GM23338 (cell line): ENCODE data around the gene CFAP100. TPM values are rescaled to one million over a fixed set of nuclear protein-coding genes. Genes with fewer than 3 reads are reported as not detected.

Experiments
- ATAC-seq: fragments of 200-7000 bp; cut with Tn5 transposase; 3 replicates; pipeline ENCODE4 v1.9.1; 2020
- DNase-seq: peaks from one replicate; pipeline ENCODE4 v3.0.0-alpha.2; 2015; ENCODE audit warnings: low spot score
- H2AFZ ChIP-seq: fragments of 200-600 bp; sonication (generic); 2 replicates; pipeline ENCODE4 v1.8.0; 2016; ENCODE audit warnings: antibody characterized with exemption, mild to moderate bottlenecking, moderate library complexity
- H3F3A ChIP-seq: fragments of 200-600 bp; sonication (generic); replicated peaks from 2 replicates; pipeline ENCODE4 v1.8.0; 2017; ENCODE audit warnings: antibody characterized with exemption, mixed run types, low read depth
- H3K27ac ChIP-seq: fragments of 200-600 bp; sonication (generic); 2 replicates; pipeline ENCODE4 v1.6.1; 2016; ENCODE audit warnings: low read depth
- H3K27me3 ChIP-seq: fragments of 200-600 bp; sonication (generic); 2 replicates; pipeline ENCODE4 v1.8.0; 2016; ENCODE audit warnings: mild to moderate bottlenecking, mixed run types, moderate library complexity; ENCODE audit not compliant: insufficient read depth
- H3K36me3 ChIP-seq: fragments of 200-600 bp; sonication (generic); 2 replicates; pipeline ENCODE4 v1.8.0; 2016; ENCODE audit warnings: mild to moderate bottlenecking; ENCODE audit not compliant: insufficient read depth
- H3K4me1 ChIP-seq: fragments of 200-600 bp; sonication (generic); 2 replicates; pipeline ENCODE4 v1.8.0; 2016; ENCODE audit warnings: mild to moderate bottlenecking, moderate library complexity; ENCODE audit not compliant: insufficient read depth
- H3K4me2 ChIP-seq: fragments of 200-600 bp; sonication (generic); 2 replicates; pipeline ENCODE4 v1.7.1; 2017; ENCODE audit warnings: mixed run types
- H3K4me3 ChIP-seq: fragments of 200-600 bp; sonication (generic); 2 replicates; pipeline ENCODE4 v1.6.1; 2016; ENCODE audit warnings: mixed run types
- H3K79me2 ChIP-seq: fragments of 200-600 bp; sonication (generic); replicated peaks from 2 replicates; pipeline ENCODE4 v1.8.0; 2017; ENCODE audit warnings: mild to moderate bottlenecking; ENCODE audit not compliant: insufficient read depth
- H3K9me2 ChIP-seq: fragments of 200-600 bp; sonication (generic); 2 replicates; pipeline ENCODE4 v1.8.0; 2017; ENCODE audit not compliant: insufficient read depth
- H4K20me1 ChIP-seq: fragments of 200-600 bp; sonication (generic); replicated peaks from 2 replicates; pipeline ENCODE4 v1.8.0; 2017; ENCODE audit warnings: mild to moderate bottlenecking; ENCODE audit not compliant: insufficient read depth
- H3K27ac Mint-ChIP-seq: 2 replicates; pipeline ENCODE4 v1.8.0; 2020; ENCODE audit warnings: inconsistent platforms, mild to moderate bottlenecking, moderate library complexity, mixed read lengths
- H3K27me3 Mint-ChIP-seq: 3 replicates; pipeline ENCODE4 v1.8.0; 2022; ENCODE audit warnings: low read depth, mild to moderate bottlenecking, moderate library complexity, mixed read lengths, inconsistent platforms; ENCODE audit not compliant: insufficient read depth, poor library complexity
- H3K36me3 Mint-ChIP-seq: 3 replicates; pipeline ENCODE4 v1.8.0; 2021; ENCODE audit warnings: low read depth, mild to moderate bottlenecking, inconsistent platforms, moderate library complexity, mixed read lengths
- H3K4me1 Mint-ChIP-seq: 3 replicates; pipeline ENCODE4 v1.8.0; 2020; ENCODE audit warnings: mild to moderate bottlenecking, inconsistent platforms, mixed read lengths
- H3K4me3 Mint-ChIP-seq: 3 replicates; pipeline ENCODE4 v1.8.0; 2021; ENCODE audit warnings: moderate library complexity, mild to moderate bottlenecking, inconsistent platforms, mixed read lengths
- H3K9me3 Mint-ChIP-seq: 3 replicates; pipeline ENCODE4 v1.8.0; 2020; ENCODE audit warnings: moderate library complexity, mild to moderate bottlenecking, inconsistent platforms, mixed read lengths
- CREB1 ChIP-seq: fragments of 250-450 bp; sonication (Bioruptor Pico); IDR thresholded peaks from 2 replicates; pipeline ENCODE4 v1.5.0; 2020; ENCODE audit warnings: low read depth, mild to moderate bottlenecking, moderate library complexity
- CTCF ChIP-seq, 2 experiments: fragments of 200-600 bp in 1 of 2; sonication (generic) in 1 of 2; conservative IDR thresholded peaks; 2 replicates each; pipeline versions ENCODE4 v1.5.1 to v1.6.1; 2016 to 2017; ENCODE audit warnings: antibody characterized with exemption in 2 of 2, low read depth in 2 of 2, mild to moderate bottlenecking in 2 of 2, moderate library complexity in 1 of 2
- ETS1 ChIP-seq: IDR thresholded peaks from 2 replicates; pipeline ENCODE4 v1.6.1; 2016; ENCODE audit warnings: antibody characterized with exemption
- EZH2 ChIP-seq: fragments of 200-600 bp; sonication (generic); IDR thresholded peaks from one replicate; pipeline ENCODE4 v1.8.0; 2017; ENCODE audit warnings: antibody characterized with exemption, mild to moderate bottlenecking, low read depth; ENCODE audit not compliant: unreplicated experiment
- EZH2phosphoT487 ChIP-seq: fragments of 200-600 bp; sonication (generic); IDR thresholded peaks from one replicate; pipeline ENCODE4 v1.8.1; 2018; ENCODE audit warnings: antibody characterized with exemption; ENCODE audit not compliant: unreplicated experiment
- JUNB ChIP-seq: IDR thresholded peaks from one replicate; pipeline ENCODE4 v1.6.1; 2016; ENCODE audit warnings: antibody characterized with exemption; ENCODE audit not compliant: unreplicated experiment
- NANOG ChIP-seq: IDR thresholded peaks from 2 replicates; pipeline ENCODE4 v1.6.1; 2016; ENCODE audit warnings: antibody characterized with exemption, borderline replicate concordance
- POLR2AphosphoS5 ChIP-seq: IDR thresholded peaks from 2 replicates; pipeline ENCODE4 v1.6.1; 2016; ENCODE audit warnings: antibody characterized with exemption, low read depth
- REST ChIP-seq: IDR thresholded peaks from one replicate; pipeline ENCODE4 v1.6.1; 2018; ENCODE audit warnings: antibody characterized with exemption; ENCODE audit not compliant: unreplicated experiment
- STAT1 ChIP-seq: IDR thresholded peaks from one replicate; pipeline ENCODE4 v1.6.1; 2016; ENCODE audit warnings: antibody characterized with exemption; ENCODE audit not compliant: unreplicated experiment
- ZNF114 ChIP-seq: fragments of 250-450 bp; sonication (Bioruptor Pico); IDR thresholded peaks from 2 replicates; pipeline ENCODE4 v1.5.0; 2020; ENCODE audit warnings: mild to moderate bottlenecking, moderate library complexity
- ZNF331 ChIP-seq: fragments of 250-450 bp; sonication (Bioruptor Pico); IDR thresholded peaks from 2 replicates; pipeline ENCODE4 v1.5.0; 2020; ENCODE audit warnings: low read depth, mild to moderate bottlenecking, moderate library complexity
- polyA plus RNA-seq: library from polyadenylated mRNA; unstranded; fragments of >200 nt; fragmentation: Nextera tagmentation; extraction: Ambion mirVana; gene quantifications from 2 replicates; pipeline ENCODE4 v1.2.1, GENCODE V29; 2016
- total RNA-seq: library from RNA; depleted of rRNA; stranded (reverse); fragments of >200 nt; shearing (Covaris generic); gene quantifications from 2 replicates; pipeline ENCODE4 v1.2.3, GENCODE V29; 2014
- TF ChIP-seq, protein P1 (sequence below): fragments of 250-450 bp; sonication (Bioruptor Pico); IDR thresholded peaks from 2 replicates; pipeline ENCODE4 v1.5.0; 2020; ENCODE audit warnings: mild to moderate bottlenecking, moderate library complexity

The CFAP100 gene
- total and polyA plus RNA-seq, 2 experiments from 2014 or later = 0.07 TPM; not detected in 1

GRCh38 chr3:126352476-126353454 is 41.9 kb upstream of the CFAP100 start:
- no peak overlapping the region for H3K27ac Mint-ChIP-seq
- peaks cover 8% of the 10 kb centered on the region for H3K4me1 ChIP-seq
- TF ChIP-seq JUNB (no peak), CREB1 (CRISPR knock-in tag) (no peak), STAT1 (no peak), CTCF (conservative IDR thresholded peaks at IDR 0.05; ENCODE audit: low read depth in 2 of 2) (no peak), ZNF114 (no peak), EZH2 (no peak), NANOG (no peak), REST (no peak), ETS1 (no peak), ZNF331 (no peak), EZH2phosphoT487 (no peak), POLR2AphosphoS5 (no peak)
- TF ChIP-seq, protein P1, sequence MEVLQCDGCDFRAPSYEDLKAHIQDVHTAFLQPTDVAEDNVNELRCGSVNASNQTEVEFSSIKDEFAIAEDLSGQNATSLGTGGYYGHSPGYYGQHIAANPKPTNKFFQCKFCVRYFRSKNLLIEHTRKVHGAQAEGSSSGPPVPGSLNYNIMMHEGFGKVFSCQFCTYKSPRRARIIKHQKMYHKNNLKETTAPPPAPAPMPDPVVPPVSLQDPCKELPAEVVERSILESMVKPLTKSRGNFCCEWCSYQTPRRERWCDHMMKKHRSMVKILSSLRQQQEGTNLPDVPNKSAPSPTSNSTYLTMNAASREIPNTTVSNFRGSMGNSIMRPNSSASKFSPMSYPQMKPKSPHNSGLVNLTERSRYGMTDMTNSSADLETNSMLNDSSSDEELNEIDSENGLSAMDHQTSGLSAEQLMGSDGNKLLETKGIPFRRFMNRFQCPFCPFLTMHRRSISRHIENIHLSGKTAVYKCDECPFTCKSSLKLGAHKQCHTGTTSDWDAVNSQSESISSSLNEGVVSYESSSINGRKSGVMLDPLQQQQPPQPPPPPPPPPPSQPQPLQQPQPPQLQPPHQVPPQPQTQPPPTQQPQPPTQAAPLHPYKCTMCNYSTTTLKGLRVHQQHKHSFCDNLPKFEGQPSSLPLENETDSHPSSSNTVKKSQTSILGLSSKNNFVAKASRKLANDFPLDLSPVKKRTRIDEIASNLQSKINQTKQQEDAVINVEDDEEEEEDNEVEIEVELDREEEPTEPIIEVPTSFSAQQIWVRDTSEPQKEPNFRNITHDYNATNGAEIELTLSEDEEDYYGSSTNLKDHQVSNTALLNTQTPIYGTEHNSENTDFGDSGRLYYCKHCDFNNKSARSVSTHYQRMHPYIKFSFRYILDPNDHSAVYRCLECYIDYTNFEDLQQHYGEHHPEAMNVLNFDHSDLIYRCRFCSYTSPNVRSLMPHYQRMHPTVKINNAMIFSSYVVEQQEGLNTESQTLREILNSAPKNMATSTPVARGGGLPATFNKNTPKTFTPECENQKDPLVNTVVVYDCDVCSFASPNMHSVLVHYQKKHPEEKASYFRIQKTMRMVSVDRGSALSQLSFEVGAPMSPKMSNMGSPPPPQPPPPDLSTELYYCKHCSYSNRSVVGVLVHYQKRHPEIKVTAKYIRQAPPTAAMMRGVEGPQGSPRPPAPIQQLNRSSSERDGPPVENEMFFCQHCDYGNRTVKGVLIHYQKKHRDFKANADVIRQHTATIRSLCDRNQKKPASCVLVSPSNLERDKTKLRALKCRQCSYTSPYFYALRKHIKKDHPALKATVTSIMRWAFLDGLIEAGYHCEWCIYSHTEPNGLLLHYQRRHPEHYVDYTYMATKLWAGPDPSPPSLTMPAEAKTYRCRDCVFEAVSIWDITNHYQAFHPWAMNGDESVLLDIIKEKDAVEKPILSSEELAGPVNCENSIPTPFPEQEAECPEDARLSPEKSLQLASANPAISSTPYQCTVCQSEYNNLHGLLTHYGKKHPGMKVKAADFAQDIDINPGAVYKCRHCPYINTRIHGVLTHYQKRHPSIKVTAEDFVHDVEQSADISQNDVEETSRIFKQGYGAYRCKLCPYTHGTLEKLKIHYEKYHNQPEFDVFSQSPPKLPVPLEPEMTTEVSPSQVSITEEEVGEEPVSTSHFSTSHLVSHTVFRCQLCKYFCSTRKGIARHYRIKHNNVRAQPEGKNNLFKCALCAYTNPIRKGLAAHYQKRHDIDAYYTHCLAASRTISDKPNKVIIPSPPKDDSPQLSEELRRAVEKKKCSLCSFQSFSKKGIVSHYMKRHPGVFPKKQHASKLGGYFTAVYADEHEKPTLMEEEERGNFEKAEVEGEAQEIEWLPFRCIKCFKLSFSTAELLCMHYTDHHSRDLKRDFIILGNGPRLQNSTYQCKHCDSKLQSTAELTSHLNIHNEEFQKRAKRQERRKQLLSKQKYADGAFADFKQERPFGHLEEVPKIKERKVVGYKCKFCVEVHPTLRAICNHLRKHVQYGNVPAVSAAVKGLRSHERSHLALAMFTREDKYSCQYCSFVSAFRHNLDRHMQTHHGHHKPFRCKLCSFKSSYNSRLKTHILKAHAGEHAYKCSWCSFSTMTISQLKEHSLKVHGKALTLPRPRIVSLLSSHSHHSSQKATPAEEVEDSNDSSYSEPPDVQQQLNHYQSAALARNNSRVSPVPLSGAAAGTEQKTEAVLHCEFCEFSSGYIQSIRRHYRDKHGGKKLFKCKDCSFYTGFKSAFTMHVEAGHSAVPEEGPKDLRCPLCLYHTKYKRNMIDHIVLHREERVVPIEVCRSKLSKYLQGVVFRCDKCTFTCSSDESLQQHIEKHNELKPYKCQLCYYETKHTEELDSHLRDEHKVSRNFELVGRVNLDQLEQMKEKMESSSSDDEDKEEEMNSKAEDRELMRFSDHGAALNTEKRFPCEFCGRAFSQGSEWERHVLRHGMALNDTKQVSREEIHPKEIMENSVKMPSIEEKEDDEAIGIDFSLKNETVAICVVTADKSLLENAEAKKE (CRISPR knock-in tag) = no peak
- no peaks in the 10 kb centered on the region; the same call in 1 of the 2 replicates for H4K20me1 ChIP-seq
- H3F3A ChIP-seq = 0 out of 2 replicates have a peak, but pooled peaks cover 5% of the 10 kb centered on the region
- peaks cover 8% of the 10 kb centered on the region for H3K27me3 Mint-ChIP-seq
- DNase-seq (no peak), ATAC-seq (no peak)
- H3K27ac ChIP-seq = no peak overlapping the region
- H3K9me2 ChIP-seq = no peaks in the 10 kb centered on the region
- H3K9me3 Mint-ChIP-seq = no peaks in the 10 kb centered on the region
- no peak overlapping the region for H2AFZ ChIP-seq
- no peak overlapping the region for H3K4me2 ChIP-seq
- H3K27me3 ChIP-seq = no peaks in the 10 kb centered on the region
- no peaks in the 10 kb centered on the region for H3K36me3 ChIP-seq
- H3K79me2 ChIP-seq = no peaks in the 10 kb centered on the region
- peaks cover 14% of the 10 kb centered on the region for H3K4me1 Mint-ChIP-seq
- H3K36me3 Mint-ChIP-seq = peaks cover 20% of the 10 kb centered on the region
- no peak overlapping the region for H3K4me3 ChIP-seq
- no peak overlapping the region for H3K4me3 Mint-ChIP-seq
